Heart right ventricle (tissue), 16 donors: ENCODE data around the gene SLC12A3. TPM values are rescaled to one million over a fixed set of nuclear protein-coding genes. Genes with fewer than 3 reads are reported as not detected.
A peak's percentile ranks its signal among the peaks of the same experiment; 100 is the strongest.

Source experiments
- ATAC-seq, 8 donors: fragments of 200-7000 bp; cut with Tn5 transposase; one replicate each; pipeline ENCODE4 v1.9.1; 2020; ENCODE audit warnings: mild to moderate bottlenecking in 8 of 8, moderate library complexity in 8 of 8, moderate number of reproducible peaks in 1 of 8
- DNase-seq, 2 donors: peaks; one replicate each; pipeline ENCODE4 v3.0.0-alpha.2; 2020
- H3K27ac ChIP-seq, 10 donors: fragments of 200-600 bp; sonication (generic) in 2 of 10; one replicate each; pipeline versions ENCODE4 v1.5.0 to v1.8.0; 2020 to 2022; ENCODE audit warnings: mild to moderate bottlenecking in 3 of 10
- H3K27me3 ChIP-seq, 7 donors: fragments of 200-600 bp; one replicate each; pipeline ENCODE4 v1.8.0; 2021 to 2022; ENCODE audit warnings: mild to moderate bottlenecking in 2 of 7
- H3K36me3 ChIP-seq, 9 donors: fragments of 200-600 bp; sonication (generic) in 1 of 9; one replicate each; pipeline versions ENCODE4 v1.5.0 to v1.8.0; 2020 to 2022; ENCODE audit warnings: mild to moderate bottlenecking in 2 of 9
- H3K4me1 ChIP-seq, 9 donors: fragments of 200-600 bp; sonication (generic) in 1 of 9; one replicate each; pipeline versions ENCODE4 v1.5.0 to v1.8.0; 2020 to 2022; ENCODE audit warnings: mild to moderate bottlenecking in 4 of 9
- H3K4me3 ChIP-seq, 10 donors: fragments of 200-600 bp; sonication (generic) in 2 of 10; one replicate each; pipeline versions ENCODE4 v1.5.0 to v1.8.0; 2020 to 2022; ENCODE audit warnings: mild to moderate bottlenecking in 7 of 10, moderate library complexity in 2 of 10
- H3K9me3 ChIP-seq, 11 donors: fragments of 200-600 bp in 10 of 11; sonication (generic) in 2 of 11; one replicate each; pipeline versions ENCODE4 v1.5.0 to v1.8.0; 2013 to 2022; ENCODE audit warnings: mild to moderate bottlenecking in 2 of 11, control low read depth in 1 of 11, moderate library complexity in 1 of 11
- CTCF ChIP-seq, 9 donors: fragments of 200-600 bp; sonication (generic) in 2 of 9; IDR thresholded peaks; one replicate each; pipeline versions ENCODE4 v1.5.0 to v1.8.0; 2021 to 2022; ENCODE audit warnings: antibody characterized with exemption in 9 of 9, mild to moderate bottlenecking in 5 of 9, moderate library complexity in 1 of 9
- WGBS, 2 donors: extraction: QIAGEN DNeasy Blood & Tissue Kit; methylation state at CpG; one replicate each; pipeline ENCODE4 v1.1.7; 2013; ENCODE audit warnings: inconsistent platforms in 1 of 2; 5-methylcytosine and 5-hydroxymethylcytosine counted together
- intact Hi-C, 10 donors: fragments of 100-400 bp; cut with DNase I; formaldehyde crosslinking; loops; one replicate each; pipeline versions ENCODE4 v1.11.1 to v1.14.2; 2022
- microRNA-seq, 2 donors: library from miRNA; unstranded; fragments of <30 nt; microRNA quantifications; one replicate each; pipeline ENCODE4 v1.2.0, GENCODE V29; 2021
- polyA plus RNA-seq, 2 donors: library from polyadenylated mRNA; stranded (reverse); fragments of 200-250 nt; gene quantifications; one replicate each; pipeline ENCODE4 v1.2.3, GENCODE V29; 2013
- total RNA-seq, 10 donors: library from RNA; stranded (reverse); fragmentation: NEBNext Ultra II Directional in 3 of 10; extraction: Animal tissue kit (Norgen Biotek cat#: 25700) in 3 of 10; gene quantifications; one replicate each; pipeline versions ENCODE4 v1.2.1 to v1.2.4, GENCODE V29; 2021 to 2023
- donor health status: Arrhythmogenic right ventricular cardiomyopathy.
- donor health status: ischemic (EF 13 %, LVEDD 7.1; RV severe dilation, severe dysfunction).
- donor health status: healthy with polysubstance abuse.
- donor health status: DM: no; HTN: yes; CAD: no.
- donor health status: DM: no; HTN: no; CAD: no.
- donor health status: ischemic (EF 25% LVEDD 6.9; RV normal size, moderate dysfunction).
- donor health status: ischemic (EF 25% LVEDD 5.7; RV mildly dilated, moderate dysfunction).
- donor health status: healthy.
- donor health status: DM: yes; HTN: yes; CAD: no.
- donor health status: Ischemic cardiomyopathy.
- donor health status: ischemic (EF 35%, LVEDD 5.7; RV mildly dilated, moderate dysfunction).
- donor health status: nonischemic (EF 11% LVEDD 7.7; RV severe dilation, severe dysfunction).
- donor health status: DM: yes; HTN: yes; CAD: no.
- donor health status: PGD.
- donor health status: ischemic (EF 29% LVEDD 5.4; RV normal size, mild dysfunction).
- donor health status: nonischemic (EF 23%, LVEDD 6.1; RV moderate dilation, normal function).

The SLC12A3 gene
- total and polyA plus RNA-seq, 12 donors, result not detected

GRCh38 chr16:56964243-56965148, 99.5 kb downstream of the SLC12A3 start:
- peaks cover 16 to 80% (median 45%) of the 10 kb centered on the region in 9 donors for H3K4me1 ChIP-seq
- no peaks in the 10 kb centered on the region for H3K27me3 ChIP-seq
- peak; percentile 81 to 99 (median 94) for TF ChIP-seq CTCF (IDR thresholded peaks at IDR 0.05)
- H3K36me3 ChIP-seq, result no peaks in the 10 kb centered on the region
- peak; percentile 35 to 78 (median 64) for ATAC-seq
- H3K4me3 ChIP-seq, result no peak overlapping the region
- H3K9me3 ChIP-seq, result no peaks in the 10 kb centered on the region
- WGBS, 2 donors, result 49 to 55% methylated on average over 30 of the region's 30 CpGs
- H3K27ac ChIP-seq, result peak overlapping the region in 5 of 10 donors; percentile 0 to 71 (median 48)
- intact Hi-C loops, result loop anchor here in 7 of 10 donors (2.0 to 10.0 kb wide), 5 partner anchors 50 to 83 kb away; no protein-coding TSS in a partner anchor
- peak; percentile 90 for DNase-seq

Small RNA genes lying within 50 kb of the gene (microRNA-seq; reads per million reads assigned to microRNA genes)
- gene MIR138-2 (1.2 to 3.6 reads per million in 2 donors), gene MIR6863 (0 reads per million in 2 donors)

Other genes starting within 250 kb of the SLC12A3 start
- gene MT1E, start 239.4 kb upstream of the SLC12A3 start, total RNA-seq, result 100 to 1,000 TPM in 5 of 10 donors, 10 to 100 TPM in 5; 83.3 to 164 (median 97.0) TPM
- gene MT1E, start 239.4 kb upstream of the SLC12A3 start, polyA plus RNA-seq, result 100 to 1,000 TPM in 1 of 2 donors, 10 to 100 TPM in 1; 31.9 to 268 TPM
- gene MT1M, start 232.5 kb upstream of the SLC12A3 start, total RNA-seq, result 10 to 100 TPM in 1 of 10 donors, 1 to 10 TPM in 5, under 1 TPM in 4; 0.75 to 24.3 (median 1.7) TPM
- 10 to 100 TPM; 11.9 to 25.4 TPM for gene MT1M, start 232.5 kb upstream of the SLC12A3 start, polyA plus RNA-seq
- gene MT1A, start 226.5 kb upstream of the SLC12A3 start, total RNA-seq, result 10 to 100 TPM in 1 of 10 donors, 1 to 10 TPM in 5, under 1 TPM in 2, not detected in 2; 0.71 to 67.7 (median 2.6) TPM
- 100 to 1,000 TPM in 1 of 2 donors, 10 to 100 TPM in 1; 11.1 to 102 TPM for gene MT1A, start 226.5 kb upstream of the SLC12A3 start, polyA plus RNA-seq
- gene MT1B, start 213.3 kb upstream of the SLC12A3 start, total RNA-seq, result not detected
- not detected for gene MT1B, start 213.3 kb upstream of the SLC12A3 start, polyA plus RNA-seq
- gene MT1F, start 207.2 kb upstream of the SLC12A3 start, total RNA-seq, result 1 to 10 TPM in 9 of 10 donors, under 1 TPM in 1; 0.98 to 7.7 (median 2.4) TPM
- gene MT1F, start 207.2 kb upstream of the SLC12A3 start, polyA plus RNA-seq, result 1 to 10 TPM; 2.0 to 2.4 TPM
- 1 to 10 TPM in 3 of 10 donors, under 1 TPM in 1, not detected in 6; 0.95 to 9.0 (median 1.0) TPM for gene MT1G, start 197.1 kb upstream of the SLC12A3 start, total RNA-seq
- gene MT1G, start 197.1 kb upstream of the SLC12A3 start, polyA plus RNA-seq, result 1 to 10 TPM; 3.6 to 3.7 TPM
- 1 to 10 TPM in 1 of 10 donors, not detected in 9; 2.4 TPM for gene MT1H, start 195.4 kb upstream of the SLC12A3 start, total RNA-seq
- gene MT1H, start 195.4 kb upstream of the SLC12A3 start, polyA plus RNA-seq, result not detected
- gene MT1X, start 182.7 kb upstream of the SLC12A3 start, total RNA-seq, result 100 to 1,000 TPM in 4 of 10 donors, 10 to 100 TPM in 6; 15.8 to 616 (median 71.4) TPM
- 100 to 1,000 TPM; 162 to 239 TPM for gene MT1X, start 182.7 kb upstream of the SLC12A3 start, polyA plus RNA-seq
- gene NUP93, start 135.1 kb upstream of the SLC12A3 start, total RNA-seq, result 10 to 100 TPM; 25.4 to 34.8 (median 27.6) TPM
- gene NUP93, start 135.1 kb upstream of the SLC12A3 start, polyA plus RNA-seq, result 10 to 100 TPM; 27.2 to 32.3 TPM
- 100 to 1,000 TPM; 107 to 175 (median 128) TPM for gene HERPUD1, start 66.9 kb downstream of the SLC12A3 start, total RNA-seq
- 100 to 1,000 TPM in 1 of 2 donors, 10 to 100 TPM in 1; 29.6 to 151 TPM for gene HERPUD1, start 66.9 kb downstream of the SLC12A3 start, polyA plus RNA-seq
- gene CETP, start 96.7 kb downstream of the SLC12A3 start, total RNA-seq, result 1 to 10 TPM in 1 of 10 donors, under 1 TPM in 6, not detected in 3; 0.17 to 2.1 (median 0.31) TPM
- gene CETP, start 96.7 kb downstream of the SLC12A3 start, polyA plus RNA-seq, result under 1 TPM; 0.15 to 0.32 TPM
- 10 to 100 TPM in 8 of 10 donors, 1 to 10 TPM in 2; 7.5 to 49.6 (median 13.5) TPM for gene NLRC5, start 124.3 kb downstream of the SLC12A3 start, total RNA-seq
- gene NLRC5, start 124.3 kb downstream of the SLC12A3 start, polyA plus RNA-seq, result 10 to 100 TPM in 1 of 2 donors, 1 to 10 TPM in 1; 6.2 to 26.0 TPM
- 10 to 100 TPM in 6 of 10 donors, 1 to 10 TPM in 4; 6.5 to 18.0 (median 10.7) TPM for gene CPNE2, start 227.4 kb downstream of the SLC12A3 start, total RNA-seq
- 10 to 100 TPM; 23.5 to 32.1 TPM for gene CPNE2, start 227.4 kb downstream of the SLC12A3 start, polyA plus RNA-seq